Gastrocnemius medialis (tissue), 4 donors: Measurements from ENCODE around the gene MN1.

Source experiments
- CTCF ChIP-seq, 5 experiments: fragments of 450-650 bp in 3 of 5; fragments of 200-600 bp in 2 of 5; sonication (generic) in 2 of 5; IDR thresholded peaks in 4 of 5; conservative IDR thresholded peaks in 1 of 5; 1 replicate in 4 of 5; 2 replicates in 1 of 5; pipeline ENCODE4 v1.5.1; 2016 to 2019; ENCODE audit warnings: antibody characterized with exemption in 5 of 5, mild to moderate bottlenecking in 3 of 5, moderate library complexity in 3 of 5
- POLR2A ChIP-seq, 2 donors: fragments of 450-650 bp; IDR thresholded peaks; one replicate each; pipeline ENCODE4 v1.6.1; 2017; ENCODE audit warnings: antibody characterized with exemption in 2 of 2, mild to moderate bottlenecking in 2 of 2, moderate library complexity in 2 of 2

GRCh38 chr22:27719535-27720227, 81.9 kb downstream of the MN1 start:
- TF ChIP-seq CTCF (IDR thresholded peaks at IDR 0.05 in 4 of 5, conservative IDR thresholded peaks at IDR 0.05 in 1 of 5) (no peak), POLR2A (IDR thresholded peaks at IDR 0.05) (peak in 1 of 2 donors; percentile 23)
